ENCODE measurements around the gene NEK7.
A peak's percentile ranks its signal among the peaks of the same experiment; 100 is the strongest.
"Not testable (repeated sequence)": the region's sequence is repeated elsewhere in the genome, so short reads cannot be mapped to it uniquely, and the experiment has no call there.

Gene NEK7

GRCh38 chr1:198290089-198290683, 133.4 kb downstream of the NEK7 start:
- DNase-seq = no peak

GRCh38 chr1:198291036-198291435, 134.2 kb downstream of the NEK7 start:
- no peak for DNase-seq

- no peak for DNase-seq
Observed at GRCh38 chr1:198291924-198292323, 135.1 kb downstream of the NEK7 start.

GRCh38 chr1:198295225-198295624, 138.4 kb downstream of the NEK7 start:
- DNase-seq = no peak

- no peak for DNase-seq
Observed at GRCh38 chr1:198295971-198296370, 139.2 kb downstream of the NEK7 start.

- no peak for DNase-seq
Observed at GRCh38 chr1:198297281-198297680, 140.5 kb downstream of the NEK7 start.

GRCh38 chr1:198298640-198299039, 141.8 kb downstream of the NEK7 start:
- DNase-seq = peak in 1 of 51 donors; percentile 1

- DNase-seq = no peak
Observed at GRCh38 chr1:198300451-198300850, 143.7 kb downstream of the NEK7 start.

GRCh38 chr1:198304431-198304830, 147.6 kb downstream of the NEK7 start:
- no peak for DNase-seq

- DNase-seq = not testable (repeated sequence)
Observed at GRCh38 chr1:198314817-198315216, 158.0 kb downstream of the NEK7 start.

GRCh38 chr1:198315331-198315730, 158.5 kb downstream of the NEK7 start:
- DNase-seq = not testable (repeated sequence)

GRCh38 chr1:198316546-198317100, 159.8 kb downstream of the NEK7 start:
- peak in 1 of 51 donors; percentile 2 for DNase-seq

- no peak for DNase-seq
Observed at GRCh38 chr1:198318085-198318484, 161.3 kb downstream of the NEK7 start.

GRCh38 chr1:198320759-198321158, 164.0 kb downstream of the NEK7 start:
- no peak for DNase-seq

- no peak for DNase-seq
Observed at GRCh38 chr1:198326232-198326631, 169.4 kb downstream of the NEK7 start.

- DNase-seq = no peak
Observed at GRCh38 chr1:198326915-198327314, 170.1 kb downstream of the NEK7 start.

- DNase-seq = no peak
Observed at GRCh38 chr1:198328458-198329032, 171.7 kb downstream of the NEK7 start.

- no peak for DNase-seq
Observed at GRCh38 chr1:198330982-198331615, 174.3 kb downstream of the NEK7 start.

- no peak for DNase-seq
Observed at GRCh38 chr1:198333744-198334143, 176.9 kb downstream of the NEK7 start.

GRCh38 chr1:198335663-198336062, 178.9 kb downstream of the NEK7 start:
- no peak for DNase-seq

GRCh38 chr1:198337886-198338285, 181.1 kb downstream of the NEK7 start:
- no peak for DNase-seq

GRCh38 chr1:198340139-198340538, 183.3 kb downstream of the NEK7 start:
- no peak for DNase-seq

- DNase-seq = no peak
Observed at GRCh38 chr1:198346178-198346577, 189.4 kb downstream of the NEK7 start.

All from hypothalamus (tissue), 51 donors.